GM23338 (cell line): ENCODE results near the gene MAN1C1. TPM values are rescaled to one million over a fixed set of nuclear protein-coding genes. Genes with fewer than 3 reads are reported as not detected.

Experiments
- ATAC-seq: fragments of 200-7000 bp; cut with Tn5 transposase; 3 replicates; pipeline ENCODE4 v1.9.1; 2020
- DNase-seq: peaks from one replicate; pipeline ENCODE4 v3.0.0-alpha.2; 2015; ENCODE audit warnings: low spot score
- H2AFZ ChIP-seq: fragments of 200-600 bp; sonication (generic); 2 replicates; pipeline ENCODE4 v1.8.0; 2016; ENCODE audit warnings: antibody characterized with exemption, mild to moderate bottlenecking, moderate library complexity
- H3F3A ChIP-seq: fragments of 200-600 bp; sonication (generic); replicated peaks from 2 replicates; pipeline ENCODE4 v1.8.0; 2017; ENCODE audit warnings: antibody characterized with exemption, mixed run types, low read depth
- H3K27ac ChIP-seq: fragments of 200-600 bp; sonication (generic); 2 replicates; pipeline ENCODE4 v1.6.1; 2016; ENCODE audit warnings: low read depth
- H3K27me3 ChIP-seq: fragments of 200-600 bp; sonication (generic); 2 replicates; pipeline ENCODE4 v1.8.0; 2016; ENCODE audit warnings: mild to moderate bottlenecking, mixed run types, moderate library complexity; ENCODE audit not compliant: insufficient read depth
- H3K36me3 ChIP-seq: fragments of 200-600 bp; sonication (generic); 2 replicates; pipeline ENCODE4 v1.8.0; 2016; ENCODE audit warnings: mild to moderate bottlenecking; ENCODE audit not compliant: insufficient read depth
- H3K4me1 ChIP-seq: fragments of 200-600 bp; sonication (generic); 2 replicates; pipeline ENCODE4 v1.8.0; 2016; ENCODE audit warnings: mild to moderate bottlenecking, moderate library complexity; ENCODE audit not compliant: insufficient read depth
- H3K4me2 ChIP-seq: fragments of 200-600 bp; sonication (generic); 2 replicates; pipeline ENCODE4 v1.7.1; 2017; ENCODE audit warnings: mixed run types
- H3K4me3 ChIP-seq: fragments of 200-600 bp; sonication (generic); 2 replicates; pipeline ENCODE4 v1.6.1; 2016; ENCODE audit warnings: mixed run types
- H3K79me2 ChIP-seq: fragments of 200-600 bp; sonication (generic); replicated peaks from 2 replicates; pipeline ENCODE4 v1.8.0; 2017; ENCODE audit warnings: mild to moderate bottlenecking; ENCODE audit not compliant: insufficient read depth
- H3K9me2 ChIP-seq: fragments of 200-600 bp; sonication (generic); 2 replicates; pipeline ENCODE4 v1.8.0; 2017; ENCODE audit not compliant: insufficient read depth
- H4K20me1 ChIP-seq: fragments of 200-600 bp; sonication (generic); replicated peaks from 2 replicates; pipeline ENCODE4 v1.8.0; 2017; ENCODE audit warnings: mild to moderate bottlenecking; ENCODE audit not compliant: insufficient read depth
- H3K27ac Mint-ChIP-seq: 2 replicates; pipeline ENCODE4 v1.8.0; 2020; ENCODE audit warnings: inconsistent platforms, mild to moderate bottlenecking, moderate library complexity, mixed read lengths
- H3K27me3 Mint-ChIP-seq: 3 replicates; pipeline ENCODE4 v1.8.0; 2022; ENCODE audit warnings: low read depth, mild to moderate bottlenecking, moderate library complexity, mixed read lengths, inconsistent platforms; ENCODE audit not compliant: insufficient read depth, poor library complexity
- H3K36me3 Mint-ChIP-seq: 3 replicates; pipeline ENCODE4 v1.8.0; 2021; ENCODE audit warnings: low read depth, mild to moderate bottlenecking, inconsistent platforms, moderate library complexity, mixed read lengths
- H3K4me1 Mint-ChIP-seq: 3 replicates; pipeline ENCODE4 v1.8.0; 2020; ENCODE audit warnings: mild to moderate bottlenecking, inconsistent platforms, mixed read lengths
- H3K4me3 Mint-ChIP-seq: 3 replicates; pipeline ENCODE4 v1.8.0; 2021; ENCODE audit warnings: moderate library complexity, mild to moderate bottlenecking, inconsistent platforms, mixed read lengths
- H3K9me3 Mint-ChIP-seq: 3 replicates; pipeline ENCODE4 v1.8.0; 2020; ENCODE audit warnings: moderate library complexity, mild to moderate bottlenecking, inconsistent platforms, mixed read lengths
- CREB1 ChIP-seq: fragments of 250-450 bp; sonication (Bioruptor Pico); IDR thresholded peaks from 2 replicates; pipeline ENCODE4 v1.5.0; 2020; ENCODE audit warnings: low read depth, mild to moderate bottlenecking, moderate library complexity
- EZH2 ChIP-seq: fragments of 200-600 bp; sonication (generic); IDR thresholded peaks from one replicate; pipeline ENCODE4 v1.8.0; 2017; ENCODE audit warnings: antibody characterized with exemption, mild to moderate bottlenecking, low read depth; ENCODE audit not compliant: unreplicated experiment
- EZH2phosphoT487 ChIP-seq: fragments of 200-600 bp; sonication (generic); IDR thresholded peaks from one replicate; pipeline ENCODE4 v1.8.1; 2018; ENCODE audit warnings: antibody characterized with exemption; ENCODE audit not compliant: unreplicated experiment
- JUNB ChIP-seq: IDR thresholded peaks from one replicate; pipeline ENCODE4 v1.6.1; 2016; ENCODE audit warnings: antibody characterized with exemption; ENCODE audit not compliant: unreplicated experiment
- NANOG ChIP-seq: IDR thresholded peaks from 2 replicates; pipeline ENCODE4 v1.6.1; 2016; ENCODE audit warnings: antibody characterized with exemption, borderline replicate concordance
- POLR2AphosphoS5 ChIP-seq: IDR thresholded peaks from 2 replicates; pipeline ENCODE4 v1.6.1; 2016; ENCODE audit warnings: antibody characterized with exemption, low read depth
- STAT1 ChIP-seq: IDR thresholded peaks from one replicate; pipeline ENCODE4 v1.6.1; 2016; ENCODE audit warnings: antibody characterized with exemption; ENCODE audit not compliant: unreplicated experiment
- ZNF114 ChIP-seq: fragments of 250-450 bp; sonication (Bioruptor Pico); IDR thresholded peaks from 2 replicates; pipeline ENCODE4 v1.5.0; 2020; ENCODE audit warnings: mild to moderate bottlenecking, moderate library complexity
- ZNF331 ChIP-seq: fragments of 250-450 bp; sonication (Bioruptor Pico); IDR thresholded peaks from 2 replicates; pipeline ENCODE4 v1.5.0; 2020; ENCODE audit warnings: low read depth, mild to moderate bottlenecking, moderate library complexity
- polyA plus RNA-seq: library from polyadenylated mRNA; unstranded; fragments of >200 nt; fragmentation: Nextera tagmentation; extraction: Ambion mirVana; gene quantifications from 2 replicates; pipeline ENCODE4 v1.2.1, GENCODE V29; 2016
- total RNA-seq: library from RNA; depleted of rRNA; stranded (reverse); fragments of >200 nt; shearing (Covaris generic); gene quantifications from 2 replicates; pipeline ENCODE4 v1.2.3, GENCODE V29; 2014
- TF ChIP-seq, protein P1 (sequence below), 2 experiments: fragments of 200-600 bp in 1 of 2; sonication (generic) in 1 of 2; conservative IDR thresholded peaks; 2 replicates each; pipeline versions ENCODE4 v1.5.1 to v1.6.1; 2016 to 2017; ENCODE audit warnings: antibody characterized with exemption in 2 of 2, low read depth in 2 of 2, mild to moderate bottlenecking in 2 of 2, moderate library complexity in 1 of 2
- TF ChIP-seq, protein P2 (sequence below): IDR thresholded peaks from one replicate; pipeline ENCODE4 v1.6.1; 2018; ENCODE audit warnings: antibody characterized with exemption; ENCODE audit not compliant: unreplicated experiment
- TF ChIP-seq, protein P3 (sequence below): fragments of 250-450 bp; sonication (Bioruptor Pico); IDR thresholded peaks from 2 replicates; pipeline ENCODE4 v1.5.0; 2020; ENCODE audit warnings: mild to moderate bottlenecking, moderate library complexity
- TF ChIP-seq, protein P4 (sequence below): IDR thresholded peaks from 2 replicates; pipeline ENCODE4 v1.6.1; 2016; ENCODE audit warnings: antibody characterized with exemption

MAN1C1 gene
- total and polyA plus RNA-seq, 2 experiments from 2014 or later = 5.4 to 13.6 TPM

DNA sequence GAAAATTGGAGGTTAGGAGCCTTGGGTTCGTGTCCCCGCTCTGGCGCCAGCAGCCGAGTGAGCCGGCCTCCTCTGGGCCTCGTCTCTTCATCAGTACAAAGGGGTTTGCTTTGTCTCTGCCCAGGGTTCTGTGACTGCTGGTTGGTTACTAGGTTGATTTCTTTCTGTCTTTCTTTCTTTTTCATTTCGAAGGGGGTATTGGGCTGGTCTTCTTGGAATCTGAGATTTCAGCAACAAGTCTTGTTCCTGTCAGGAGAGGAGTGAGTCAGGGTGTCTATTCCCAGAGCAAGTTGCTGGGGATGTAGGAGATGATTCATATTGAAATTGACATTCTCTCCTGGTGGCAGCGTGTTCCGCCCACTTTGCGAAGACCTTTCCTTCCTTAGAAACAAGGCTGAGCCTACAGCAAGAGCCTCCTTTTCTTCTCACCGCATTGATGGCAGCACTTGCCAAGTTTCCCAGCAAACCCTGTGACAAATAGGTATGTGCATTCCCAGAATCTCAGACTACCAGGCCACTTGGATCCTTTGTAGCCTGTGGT lies 79.2 kb downstream of the MAN1C1 start:
- H3K9me3 Mint-ChIP-seq = no peaks in the 10 kb centered on the region
- Histone ChIP-seq H3K4me1 (peaks cover 31% of the 10 kb centered on the region), H3F3A (peaks cover 9% of the 10 kb centered on the region), H3K9me2 (no peaks in the 10 kb centered on the region), H3K79me2 (no peaks in the 10 kb centered on the region), H4K20me1 (no peaks in the 10 kb centered on the region), H2AFZ (peak overlapping the region; percentile 66; the same call in 1 of the 2 replicates), H3K27me3 (no peaks in the 10 kb centered on the region), H3K4me3 (no peak overlapping the region), H3K36me3 (no peaks in the 10 kb centered on the region), H3K27ac (no peak overlapping the region), H3K4me2 (peak overlapping the region; percentile 6; the same call in 1 of the 2 replicates)
- DNase-seq (no peak), ATAC-seq (peak; percentile 30)
- no peak overlapping the region for H3K4me3 Mint-ChIP-seq
- TF ChIP-seq STAT1 = no peak
- TF ChIP-seq EZH2 = no peak
- TF ChIP-seq, protein P1, sequence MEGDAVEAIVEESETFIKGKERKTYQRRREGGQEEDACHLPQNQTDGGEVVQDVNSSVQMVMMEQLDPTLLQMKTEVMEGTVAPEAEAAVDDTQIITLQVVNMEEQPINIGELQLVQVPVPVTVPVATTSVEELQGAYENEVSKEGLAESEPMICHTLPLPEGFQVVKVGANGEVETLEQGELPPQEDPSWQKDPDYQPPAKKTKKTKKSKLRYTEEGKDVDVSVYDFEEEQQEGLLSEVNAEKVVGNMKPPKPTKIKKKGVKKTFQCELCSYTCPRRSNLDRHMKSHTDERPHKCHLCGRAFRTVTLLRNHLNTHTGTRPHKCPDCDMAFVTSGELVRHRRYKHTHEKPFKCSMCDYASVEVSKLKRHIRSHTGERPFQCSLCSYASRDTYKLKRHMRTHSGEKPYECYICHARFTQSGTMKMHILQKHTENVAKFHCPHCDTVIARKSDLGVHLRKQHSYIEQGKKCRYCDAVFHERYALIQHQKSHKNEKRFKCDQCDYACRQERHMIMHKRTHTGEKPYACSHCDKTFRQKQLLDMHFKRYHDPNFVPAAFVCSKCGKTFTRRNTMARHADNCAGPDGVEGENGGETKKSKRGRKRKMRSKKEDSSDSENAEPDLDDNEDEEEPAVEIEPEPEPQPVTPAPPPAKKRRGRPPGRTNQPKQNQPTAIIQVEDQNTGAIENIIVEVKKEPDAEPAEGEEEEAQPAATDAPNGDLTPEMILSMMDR (conservative IDR thresholded peaks at IDR 0.05; ENCODE audit: low read depth in 2 of 2) = no peak
- no peak for TF ChIP-seq ZNF331 (CRISPR knock-in tag)
- TF ChIP-seq POLR2AphosphoS5 = no peak
- TF ChIP-seq, protein P2, sequence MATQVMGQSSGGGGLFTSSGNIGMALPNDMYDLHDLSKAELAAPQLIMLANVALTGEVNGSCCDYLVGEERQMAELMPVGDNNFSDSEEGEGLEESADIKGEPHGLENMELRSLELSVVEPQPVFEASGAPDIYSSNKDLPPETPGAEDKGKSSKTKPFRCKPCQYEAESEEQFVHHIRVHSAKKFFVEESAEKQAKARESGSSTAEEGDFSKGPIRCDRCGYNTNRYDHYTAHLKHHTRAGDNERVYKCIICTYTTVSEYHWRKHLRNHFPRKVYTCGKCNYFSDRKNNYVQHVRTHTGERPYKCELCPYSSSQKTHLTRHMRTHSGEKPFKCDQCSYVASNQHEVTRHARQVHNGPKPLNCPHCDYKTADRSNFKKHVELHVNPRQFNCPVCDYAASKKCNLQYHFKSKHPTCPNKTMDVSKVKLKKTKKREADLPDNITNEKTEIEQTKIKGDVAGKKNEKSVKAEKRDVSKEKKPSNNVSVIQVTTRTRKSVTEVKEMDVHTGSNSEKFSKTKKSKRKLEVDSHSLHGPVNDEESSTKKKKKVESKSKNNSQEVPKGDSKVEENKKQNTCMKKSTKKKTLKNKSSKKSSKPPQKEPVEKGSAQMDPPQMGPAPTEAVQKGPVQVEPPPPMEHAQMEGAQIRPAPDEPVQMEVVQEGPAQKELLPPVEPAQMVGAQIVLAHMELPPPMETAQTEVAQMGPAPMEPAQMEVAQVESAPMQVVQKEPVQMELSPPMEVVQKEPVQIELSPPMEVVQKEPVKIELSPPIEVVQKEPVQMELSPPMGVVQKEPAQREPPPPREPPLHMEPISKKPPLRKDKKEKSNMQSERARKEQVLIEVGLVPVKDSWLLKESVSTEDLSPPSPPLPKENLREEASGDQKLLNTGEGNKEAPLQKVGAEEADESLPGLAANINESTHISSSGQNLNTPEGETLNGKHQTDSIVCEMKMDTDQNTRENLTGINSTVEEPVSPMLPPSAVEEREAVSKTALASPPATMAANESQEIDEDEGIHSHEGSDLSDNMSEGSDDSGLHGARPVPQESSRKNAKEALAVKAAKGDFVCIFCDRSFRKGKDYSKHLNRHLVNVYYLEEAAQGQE = no peak
- no peak for TF ChIP-seq EZH2phosphoT487
- no peak for TF ChIP-seq JUNB
- TF ChIP-seq ZNF114 (CRISPR knock-in tag) = no peak
- no peak for TF ChIP-seq CREB1 (CRISPR knock-in tag)
- no peak for TF ChIP-seq NANOG
- TF ChIP-seq, protein P3, sequence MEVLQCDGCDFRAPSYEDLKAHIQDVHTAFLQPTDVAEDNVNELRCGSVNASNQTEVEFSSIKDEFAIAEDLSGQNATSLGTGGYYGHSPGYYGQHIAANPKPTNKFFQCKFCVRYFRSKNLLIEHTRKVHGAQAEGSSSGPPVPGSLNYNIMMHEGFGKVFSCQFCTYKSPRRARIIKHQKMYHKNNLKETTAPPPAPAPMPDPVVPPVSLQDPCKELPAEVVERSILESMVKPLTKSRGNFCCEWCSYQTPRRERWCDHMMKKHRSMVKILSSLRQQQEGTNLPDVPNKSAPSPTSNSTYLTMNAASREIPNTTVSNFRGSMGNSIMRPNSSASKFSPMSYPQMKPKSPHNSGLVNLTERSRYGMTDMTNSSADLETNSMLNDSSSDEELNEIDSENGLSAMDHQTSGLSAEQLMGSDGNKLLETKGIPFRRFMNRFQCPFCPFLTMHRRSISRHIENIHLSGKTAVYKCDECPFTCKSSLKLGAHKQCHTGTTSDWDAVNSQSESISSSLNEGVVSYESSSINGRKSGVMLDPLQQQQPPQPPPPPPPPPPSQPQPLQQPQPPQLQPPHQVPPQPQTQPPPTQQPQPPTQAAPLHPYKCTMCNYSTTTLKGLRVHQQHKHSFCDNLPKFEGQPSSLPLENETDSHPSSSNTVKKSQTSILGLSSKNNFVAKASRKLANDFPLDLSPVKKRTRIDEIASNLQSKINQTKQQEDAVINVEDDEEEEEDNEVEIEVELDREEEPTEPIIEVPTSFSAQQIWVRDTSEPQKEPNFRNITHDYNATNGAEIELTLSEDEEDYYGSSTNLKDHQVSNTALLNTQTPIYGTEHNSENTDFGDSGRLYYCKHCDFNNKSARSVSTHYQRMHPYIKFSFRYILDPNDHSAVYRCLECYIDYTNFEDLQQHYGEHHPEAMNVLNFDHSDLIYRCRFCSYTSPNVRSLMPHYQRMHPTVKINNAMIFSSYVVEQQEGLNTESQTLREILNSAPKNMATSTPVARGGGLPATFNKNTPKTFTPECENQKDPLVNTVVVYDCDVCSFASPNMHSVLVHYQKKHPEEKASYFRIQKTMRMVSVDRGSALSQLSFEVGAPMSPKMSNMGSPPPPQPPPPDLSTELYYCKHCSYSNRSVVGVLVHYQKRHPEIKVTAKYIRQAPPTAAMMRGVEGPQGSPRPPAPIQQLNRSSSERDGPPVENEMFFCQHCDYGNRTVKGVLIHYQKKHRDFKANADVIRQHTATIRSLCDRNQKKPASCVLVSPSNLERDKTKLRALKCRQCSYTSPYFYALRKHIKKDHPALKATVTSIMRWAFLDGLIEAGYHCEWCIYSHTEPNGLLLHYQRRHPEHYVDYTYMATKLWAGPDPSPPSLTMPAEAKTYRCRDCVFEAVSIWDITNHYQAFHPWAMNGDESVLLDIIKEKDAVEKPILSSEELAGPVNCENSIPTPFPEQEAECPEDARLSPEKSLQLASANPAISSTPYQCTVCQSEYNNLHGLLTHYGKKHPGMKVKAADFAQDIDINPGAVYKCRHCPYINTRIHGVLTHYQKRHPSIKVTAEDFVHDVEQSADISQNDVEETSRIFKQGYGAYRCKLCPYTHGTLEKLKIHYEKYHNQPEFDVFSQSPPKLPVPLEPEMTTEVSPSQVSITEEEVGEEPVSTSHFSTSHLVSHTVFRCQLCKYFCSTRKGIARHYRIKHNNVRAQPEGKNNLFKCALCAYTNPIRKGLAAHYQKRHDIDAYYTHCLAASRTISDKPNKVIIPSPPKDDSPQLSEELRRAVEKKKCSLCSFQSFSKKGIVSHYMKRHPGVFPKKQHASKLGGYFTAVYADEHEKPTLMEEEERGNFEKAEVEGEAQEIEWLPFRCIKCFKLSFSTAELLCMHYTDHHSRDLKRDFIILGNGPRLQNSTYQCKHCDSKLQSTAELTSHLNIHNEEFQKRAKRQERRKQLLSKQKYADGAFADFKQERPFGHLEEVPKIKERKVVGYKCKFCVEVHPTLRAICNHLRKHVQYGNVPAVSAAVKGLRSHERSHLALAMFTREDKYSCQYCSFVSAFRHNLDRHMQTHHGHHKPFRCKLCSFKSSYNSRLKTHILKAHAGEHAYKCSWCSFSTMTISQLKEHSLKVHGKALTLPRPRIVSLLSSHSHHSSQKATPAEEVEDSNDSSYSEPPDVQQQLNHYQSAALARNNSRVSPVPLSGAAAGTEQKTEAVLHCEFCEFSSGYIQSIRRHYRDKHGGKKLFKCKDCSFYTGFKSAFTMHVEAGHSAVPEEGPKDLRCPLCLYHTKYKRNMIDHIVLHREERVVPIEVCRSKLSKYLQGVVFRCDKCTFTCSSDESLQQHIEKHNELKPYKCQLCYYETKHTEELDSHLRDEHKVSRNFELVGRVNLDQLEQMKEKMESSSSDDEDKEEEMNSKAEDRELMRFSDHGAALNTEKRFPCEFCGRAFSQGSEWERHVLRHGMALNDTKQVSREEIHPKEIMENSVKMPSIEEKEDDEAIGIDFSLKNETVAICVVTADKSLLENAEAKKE (CRISPR knock-in tag) = no peak
- TF ChIP-seq, protein P4, sequence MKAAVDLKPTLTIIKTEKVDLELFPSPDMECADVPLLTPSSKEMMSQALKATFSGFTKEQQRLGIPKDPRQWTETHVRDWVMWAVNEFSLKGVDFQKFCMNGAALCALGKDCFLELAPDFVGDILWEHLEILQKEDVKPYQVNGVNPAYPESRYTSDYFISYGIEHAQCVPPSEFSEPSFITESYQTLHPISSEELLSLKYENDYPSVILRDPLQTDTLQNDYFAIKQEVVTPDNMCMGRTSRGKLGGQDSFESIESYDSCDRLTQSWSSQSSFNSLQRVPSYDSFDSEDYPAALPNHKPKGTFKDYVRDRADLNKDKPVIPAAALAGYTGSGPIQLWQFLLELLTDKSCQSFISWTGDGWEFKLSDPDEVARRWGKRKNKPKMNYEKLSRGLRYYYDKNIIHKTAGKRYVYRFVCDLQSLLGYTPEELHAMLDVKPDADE = no peak
- peaks cover 43% of the 10 kb centered on the region for H3K4me1 Mint-ChIP-seq
- H3K36me3 Mint-ChIP-seq = no peaks in the 10 kb centered on the region
- peaks cover 9% of the 10 kb centered on the region for H3K27me3 Mint-ChIP-seq
- peak overlapping the region; percentile 47; the same call in 1 of the 2 replicates for H3K27ac Mint-ChIP-seq
